NCI-H774 (cell line): Measurements from ENCODE around the gene INPP5B.

ENCODE experiments used
- DNase-seq: peaks from one replicate; lab custom pipeline; 2025; lab: John Stamatoyannopoulos, UW

INPP5B gene

DNA sequence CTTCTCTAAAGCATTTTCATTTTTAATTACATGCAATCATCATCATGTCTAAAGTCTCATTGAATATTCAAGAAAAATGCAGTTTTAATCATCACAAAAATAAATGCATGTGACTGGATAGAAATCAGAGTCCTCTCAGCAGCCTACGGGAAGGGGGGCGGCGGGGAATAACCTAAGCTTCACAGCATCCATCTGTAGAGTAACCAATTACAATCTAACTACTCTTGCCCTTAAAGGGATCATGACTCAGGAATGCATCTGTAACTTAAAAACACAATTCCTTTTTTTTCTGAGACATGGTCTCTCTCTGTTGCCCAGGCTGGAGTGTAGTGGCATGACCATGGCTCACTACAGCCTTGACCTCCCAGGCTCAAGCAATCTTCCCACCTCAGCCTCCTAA, 110.1 kb downstream of the INPP5B start:
- DNase-seq = no peak

DNA sequence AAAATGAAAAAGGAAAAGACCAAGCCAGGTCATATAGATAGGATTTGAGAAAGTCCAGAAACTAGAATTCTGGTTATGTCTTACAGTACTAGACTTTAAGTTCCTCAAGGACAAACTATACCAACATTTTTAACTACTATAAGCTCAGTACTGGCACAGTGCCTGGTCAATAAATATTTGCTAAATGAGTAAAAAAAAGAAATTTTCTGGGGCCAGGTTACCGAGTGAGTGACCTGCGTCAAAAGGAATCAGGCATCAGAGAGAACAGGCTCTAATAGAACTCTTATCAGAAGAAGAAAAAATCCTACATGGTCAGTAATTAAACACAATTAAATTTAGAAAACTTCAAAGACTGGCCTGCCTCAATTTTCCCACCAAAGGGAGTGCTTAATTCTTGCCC, 115.0 kb downstream of the INPP5B start:
- no peak for DNase-seq

DNA sequence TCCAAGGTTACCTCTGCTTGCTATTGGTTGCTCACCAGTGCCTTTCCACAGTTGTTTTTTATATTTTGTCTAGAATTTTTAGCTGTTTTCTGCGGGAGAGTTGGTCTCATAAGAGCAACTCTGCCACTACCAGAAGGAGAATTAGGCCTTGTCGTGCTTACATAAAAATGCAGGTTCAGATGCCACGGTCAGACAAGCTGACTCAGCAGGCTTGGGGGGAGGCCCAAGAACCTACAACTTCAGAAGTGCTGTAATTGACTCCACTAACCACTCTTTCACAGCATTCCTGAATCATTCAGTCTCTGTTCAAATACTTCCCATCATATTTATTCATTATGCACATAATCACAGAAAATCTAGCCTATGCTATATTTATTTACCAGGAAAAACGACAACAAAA, 115.7 kb downstream of the INPP5B start:
- DNase-seq = no peak

GRCh38 chr1:37828410-37829074, 118.3 kb downstream of the INPP5B start:
- no peak for DNase-seq

DNA sequence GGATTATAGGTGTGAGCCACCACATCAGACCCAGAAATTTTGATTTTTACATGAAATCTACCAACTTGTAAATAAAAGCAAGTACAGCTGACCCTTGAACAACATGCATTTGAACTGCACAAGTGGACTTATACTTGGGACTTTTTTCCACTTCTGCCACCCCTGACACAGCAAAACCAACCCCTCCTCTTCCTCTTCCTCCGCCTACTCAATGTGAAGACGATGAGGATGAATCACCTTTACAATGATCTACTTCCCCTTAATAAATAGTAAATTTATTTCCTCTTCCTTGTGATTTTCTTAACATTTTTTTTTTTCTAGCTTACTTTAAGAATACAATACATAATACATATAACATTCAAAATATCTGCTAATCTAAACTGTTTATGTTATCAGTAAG, 121.3 kb downstream of the INPP5B start:
- DNase-seq = no peak

- DNase-seq = no peak
These were observed 122.9 kb downstream of the INPP5B start for GRCh38 chr1:37824001-37824400.

- DNase-seq = no peak
These were observed 123.7 kb downstream of the INPP5B start for GRCh38 chr1:37822906-37823815.

DNA sequence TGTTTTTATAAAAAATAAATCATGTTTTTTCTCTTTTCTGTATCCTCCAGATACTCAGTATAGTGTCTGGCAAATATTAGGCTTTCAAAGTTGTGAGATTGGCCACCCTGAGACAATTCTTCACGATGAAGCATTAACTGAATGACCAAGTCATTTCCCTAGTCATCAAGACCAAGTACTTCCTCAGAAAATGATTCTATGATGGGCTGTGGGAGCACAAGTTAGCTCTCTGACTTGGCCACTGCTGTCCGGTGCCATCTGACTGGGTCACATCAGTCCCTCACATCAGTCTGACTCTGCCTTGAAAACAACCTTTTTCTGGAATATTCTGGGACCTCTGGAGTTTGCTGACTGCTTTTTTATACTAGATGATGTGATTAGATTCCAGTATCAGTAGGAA, 125.4 kb downstream of the INPP5B start:
- no peak for DNase-seq

GRCh38 chr1:37817481-37817880, 129.4 kb downstream of the INPP5B start:
- DNase-seq = peak; percentile 6

DNA sequence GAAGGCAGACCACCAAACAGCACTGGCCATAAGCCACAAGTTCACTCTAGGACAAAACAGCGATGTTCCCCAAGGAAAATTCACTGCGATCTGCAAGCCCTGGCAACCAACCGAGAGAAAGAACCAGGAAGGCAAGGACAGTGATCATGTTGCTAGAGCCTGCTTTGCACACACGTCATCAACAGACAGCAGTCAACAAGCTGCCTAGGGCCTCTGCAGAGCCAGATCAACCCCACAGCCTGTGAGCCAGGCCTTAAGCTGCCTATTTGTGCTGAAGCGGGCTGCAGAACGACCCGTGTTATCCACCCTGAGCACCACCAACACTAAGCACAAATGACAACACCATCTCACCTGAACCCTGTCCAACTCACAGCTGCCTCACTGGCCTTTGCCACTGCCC, 132.6 kb downstream of the INPP5B start:
- no peak for DNase-seq

GRCh38 chr1:37813529-37814145, 133.2 kb downstream of the INPP5B start:
- DNase-seq = no peak

DNA sequence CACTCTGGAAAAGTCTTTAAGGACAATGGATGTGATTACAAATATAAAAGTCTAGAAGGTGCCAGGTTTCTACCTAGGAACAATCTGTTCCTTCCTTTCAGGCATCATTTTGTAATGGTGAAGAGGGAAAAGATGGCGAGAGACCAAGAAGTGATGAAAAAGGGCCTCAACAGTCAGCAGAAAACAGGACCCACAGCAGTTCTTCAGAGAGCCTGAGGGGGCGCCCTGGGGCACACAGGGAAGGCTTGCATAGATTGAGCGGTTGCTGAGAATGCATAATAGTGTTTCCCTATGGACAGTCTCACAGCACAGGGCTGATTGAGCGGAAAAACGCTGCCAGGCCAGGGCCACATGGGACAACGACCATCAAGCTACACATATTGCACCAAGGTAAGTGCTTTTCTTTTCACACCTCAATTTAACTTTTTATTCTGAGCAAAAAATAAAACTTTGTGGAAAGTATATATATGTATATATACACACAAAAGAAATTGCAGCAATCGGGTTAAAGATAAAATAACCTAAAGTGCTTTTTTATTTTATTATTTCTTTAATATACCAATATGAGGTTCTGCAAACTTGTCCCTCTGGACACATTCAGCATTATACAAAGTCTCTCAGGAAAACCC, 135.7 kb downstream of the INPP5B start:
- peak; percentile 86 for DNase-seq
